Neuronal stem cell (in vitro differentiated cells): ENCODE measurements around the gene CELSR2.

Experiments
- DNase-seq: peaks from one replicate; pipeline ENCODE4 v3.0.0-alpha.2; 2013; ENCODE audit warnings: low spot score
- H2AFZ ChIP-seq: one replicate; pipeline ENCODE4 v1.6.1; 2013; ENCODE audit warnings: mild to moderate bottlenecking, low read length, inconsistent platforms
- H2AK5ac ChIP-seq: 2 replicates; pipeline ENCODE4 v1.6.1; 2013; ENCODE audit warnings: low read depth, mild to moderate bottlenecking, inconsistent platforms, low read length, moderate library complexity, mixed read lengths
- H2BK120ac ChIP-seq: 2 replicates; pipeline ENCODE4 v1.6.1; 2013; ENCODE audit warnings: low read depth, mild to moderate bottlenecking, inconsistent platforms, low read length, moderate library complexity, mixed read lengths
- H2BK12ac ChIP-seq: one replicate; pipeline ENCODE4 v1.6.1; 2013; ENCODE audit warnings: low read length, inconsistent platforms
- H2BK15ac ChIP-seq: 2 replicates; pipeline ENCODE4 v1.6.1; 2013; ENCODE audit warnings: mild to moderate bottlenecking, low read length, inconsistent platforms, mixed read lengths
- H2BK5ac ChIP-seq: one replicate; pipeline ENCODE4 v1.6.1; 2013; ENCODE audit warnings: inconsistent platforms, mild to moderate bottlenecking, low read length, moderate library complexity
- H3K14ac ChIP-seq: one replicate; pipeline ENCODE4 v1.6.1; 2013; ENCODE audit warnings: low read length, inconsistent platforms
- H3K18ac ChIP-seq: 2 replicates; pipeline ENCODE4 v1.6.1; 2013; ENCODE audit warnings: low read length, inconsistent platforms
- H3K23ac ChIP-seq: 2 replicates; pipeline ENCODE4 v1.6.1; 2013; ENCODE audit warnings: low read depth, mild to moderate bottlenecking, mixed read lengths, low read length, inconsistent platforms; ENCODE audit not compliant: poor library complexity
- H3K27ac ChIP-seq: replicated peaks from 3 replicates; pipeline ENCODE4 v1.5.1; 2013; ENCODE audit warnings: low read length, inconsistent platforms
- H3K27me3 ChIP-seq, 3 experiments: 2 replicates each; pipeline ENCODE4 v1.6.1; 2013; ENCODE audit warnings: low read length in 3 of 3, mild to moderate bottlenecking in 2 of 3, inconsistent platforms in 1 of 3, low read depth in 1 of 3, mixed read lengths in 1 of 3, moderate library complexity in 1 of 3; ENCODE audit not compliant: control insufficient read depth in 3 of 3, insufficient read depth in 3 of 3
- H3K36me3 ChIP-seq, 2 donors: replicated peaks in 1 of 2; 2 replicates each; pipeline ENCODE4 v1.6.1; 2013; ENCODE audit warnings: low read length in 2 of 2; ENCODE audit not compliant: control insufficient read depth in 2 of 2, insufficient read depth in 2 of 2
- H3K4ac ChIP-seq: 2 replicates; pipeline ENCODE4 v1.6.1; 2013; ENCODE audit warnings: inconsistent platforms, mild to moderate bottlenecking, low read length, moderate library complexity
- H3K4me1 ChIP-seq, 2 donors: 1 replicate in 1 of 2; 2 replicates in 1 of 2; pipeline ENCODE4 v1.6.1; 2013; ENCODE audit warnings: low read length in 2 of 2, low read depth in 1 of 2; ENCODE audit not compliant: control insufficient read depth in 2 of 2, insufficient read depth in 1 of 2
- H3K4me2 ChIP-seq: one replicate; pipeline ENCODE4 v1.6.1; 2013; ENCODE audit warnings: mild to moderate bottlenecking, low read length, inconsistent platforms; ENCODE audit not compliant: insufficient read depth, poor library complexity, severe bottlenecking
- H3K4me3 ChIP-seq, 2 donors: 2 replicates each; pipeline ENCODE4 v1.5.1; 2013; ENCODE audit warnings: low read length in 2 of 2, mild to moderate bottlenecking in 2 of 2, inconsistent platforms in 1 of 2, moderate library complexity in 1 of 2
- H3K79me1 ChIP-seq: one replicate; pipeline ENCODE4 v1.6.1; 2013; ENCODE audit warnings: low read depth, mild to moderate bottlenecking, inconsistent platforms, low read length, moderate library complexity
- H3K9ac ChIP-seq: one replicate; pipeline ENCODE4 v1.6.1; 2013; ENCODE audit warnings: mild to moderate bottlenecking, low read depth, low read length, inconsistent platforms; ENCODE audit not compliant: poor library complexity
- H3K9me3 ChIP-seq, 2 donors: replicated peaks in 1 of 2; 2 replicates each; pipeline versions ENCODE3 to v1.6.1; 2013; ENCODE audit warnings: low read length in 2 of 2, mild to moderate bottlenecking in 2 of 2, inconsistent platforms in 1 of 2, low read depth in 1 of 2, mixed read lengths in 1 of 2, moderate library complexity in 1 of 2; ENCODE audit not compliant: control insufficient read depth in 2 of 2, insufficient read depth in 1 of 2
- H4K8ac ChIP-seq: one replicate; pipeline ENCODE4 v1.6.1; 2013; ENCODE audit warnings: low read depth, mild to moderate bottlenecking, inconsistent platforms, low read length, moderate library complexity
- H4K91ac ChIP-seq: one replicate; pipeline ENCODE4 v1.6.1; 2013; ENCODE audit warnings: low read length, low read depth, mild to moderate bottlenecking, inconsistent platforms; ENCODE audit not compliant: poor library complexity
- WGBS, 2 donors: extraction: QIAGEN DNeasy Blood & Tissue Kit; methylation state at CpG; one replicate each; pipeline ENCODE4 v1.1.7; 2013; ENCODE audit warnings: missing lambda C conversion rate in 2 of 2, mixed read lengths in 1 of 2; ENCODE audit not compliant: insufficient read length in 2 of 2, insufficient replicate concordance in 1 of 2; ENCODE audit errors: extremely low coverage in 2 of 2; 5-methylcytosine and 5-hydroxymethylcytosine counted together

CELSR2 gene

GRCh38 chr1:109281680-109282496 lies 32.5 kb downstream of the CELSR2 start:
- no peak overlapping the region for H2BK12ac ChIP-seq
- peaks cover 24 to 43% of the 10 kb centered on the region in 2 donors for H3K36me3 ChIP-seq
- H3K9me3 ChIP-seq = no peaks in the 10 kb centered on the region
- H3K27ac ChIP-seq = no peak overlapping the region
- peak overlapping the region; percentile 94 to 96 for H3K4me3 ChIP-seq
- H3K9ac ChIP-seq = peak overlapping the region; percentile 60
- H3K14ac ChIP-seq = no peak overlapping the region
- peaks cover 13 to 26% of the 10 kb centered on the region in 2 donors for H3K4me1 ChIP-seq
- DNase-seq = no peak
- peak overlapping the region; percentile 35 for H3K23ac ChIP-seq
- no peak overlapping the region for H4K8ac ChIP-seq
- H2BK120ac ChIP-seq = no peak overlapping the region
- peak overlapping the region; percentile 61 for H2AK5ac ChIP-seq
- peak overlapping the region; percentile 95 for H2BK5ac ChIP-seq
- no peak overlapping the region for H2BK15ac ChIP-seq
- H3K4me2 ChIP-seq = peak overlapping the region; percentile 91
- no peak overlapping the region for H4K91ac ChIP-seq
- H3K18ac ChIP-seq = no peak overlapping the region
- no peak overlapping the region for H3K4ac ChIP-seq
- H3K27me3 ChIP-seq = no peaks in the 10 kb centered on the region
- H2AFZ ChIP-seq = peak overlapping the region; percentile 90
- peaks cover 15% of the 10 kb centered on the region for H3K79me1 ChIP-seq
- WGBS, 2 donors = no CpG with 5 or more reads among the region's 28 CpGs

- H3K4ac ChIP-seq = no peak overlapping the region
- H3K18ac ChIP-seq = peak overlapping the region; percentile 98
- no CpG with 5 or more reads among the region's 10 CpGs for WGBS, 2 donors
- H3K27ac ChIP-seq = no peak overlapping the region
- H2BK120ac ChIP-seq = no peak overlapping the region
- H2AFZ ChIP-seq = peak overlapping the region; percentile 90
- peak overlapping the region; percentile 91 for H3K4me2 ChIP-seq
- no peaks in the 10 kb centered on the region for H3K27me3 ChIP-seq
- peak overlapping the region; percentile 99 for H3K14ac ChIP-seq
- peaks cover 24 to 42% of the 10 kb centered on the region in 2 donors for H3K36me3 ChIP-seq
- no peaks in the 10 kb centered on the region for H3K9me3 ChIP-seq
- no peak for DNase-seq
- peak overlapping the region; percentile 92 for H3K23ac ChIP-seq
- H2AK5ac ChIP-seq = peak overlapping the region; percentile 86
- peaks cover 15% of the 10 kb centered on the region for H3K79me1 ChIP-seq
- peak overlapping the region; percentile 95 for H2BK5ac ChIP-seq
- no peak overlapping the region for H4K91ac ChIP-seq
- peak overlapping the region; percentile 94 to 96 for H3K4me3 ChIP-seq
- H3K9ac ChIP-seq = peak overlapping the region; percentile 99
- peaks cover 12 to 23% of the 10 kb centered on the region in 2 donors for H3K4me1 ChIP-seq
- H2BK12ac ChIP-seq = no peak overlapping the region
- H4K8ac ChIP-seq = no peak overlapping the region
- no peak overlapping the region for H2BK15ac ChIP-seq
Measured at GRCh38 chr1:109282497-109282951, 33.2 kb downstream of the CELSR2 start.

- Histone ChIP-seq H3K27me3 (no peaks in the 10 kb centered on the region), H2BK12ac (no peak within 1 kb of the TSS), H3K4ac (no peak within 1 kb of the TSS), H3K27ac (peak within 1 kb of the TSS; percentile 90), H2BK120ac (peak within 1 kb of the TSS; percentile 88), H3K79me1 (peaks cover 15% of the 10 kb centered on the region), H3K4me2 (peak within 1 kb of the TSS; percentile 91), H3K36me3 (peaks cover 21 to 36% of the 10 kb centered on the region in 2 donors), H3K4me1 (peaks cover 12 to 23% of the 10 kb centered on the region in 2 donors), H4K91ac (no peak within 1 kb of the TSS), H2BK5ac (peak within 1 kb of the TSS; percentile 95), H3K14ac (peak within 1 kb of the TSS; percentile 99), H3K9me3 (no peaks in the 10 kb centered on the region), H4K8ac (no peak within 1 kb of the TSS), H3K18ac (peak within 1 kb of the TSS; percentile 98), H3K4me3 (peak within 1 kb of the TSS; percentile 94 to 96), H3K9ac (peak within 1 kb of the TSS; percentile 99), H3K23ac (peak within 1 kb of the TSS; percentile 92), H2BK15ac (no peak within 1 kb of the TSS), H2AK5ac (peak within 1 kb of the TSS; percentile 86), H2AFZ (peak within 1 kb of the TSS; percentile 90)
- WGBS, 2 donors = no CpG with 5 or more reads among the region's 56 CpGs
- DNase-seq = peak; percentile 95
Measured at GRCh38 chr1:109282952-109283747, 33.8 kb downstream of the CELSR2 start, which contains the start of gene PSRC1. Gene PSRC1, minus strand, starts transcription at chr1:109283145.
